Pancreas (tissue), 10 donors: ENCODE measurements around the gene FUZ. TPM values are rescaled to one million over a fixed set of nuclear protein-coding genes. Genes with fewer than 3 reads are reported as not detected.

ENCODE experiments used
- ATAC-seq, 4 donors: fragments of 200-7000 bp; cut with Tn5 transposase; one replicate each; pipeline versions ENCODE4 v1.8.0 to v1.9.1; 2020; ENCODE audit warnings: mild to moderate bottlenecking in 4 of 4, moderate library complexity in 4 of 4
- DNase-seq, 6 donors: peaks; one replicate each; pipeline ENCODE4 v3.0.0-alpha.2; 2020
- FAIRE-seq: peaks from 2 replicates; lab custom pipeline; 2012; peaks lifted over from hg19 to GRCh38; lab: Jason Lieb, UNC
- H3K27ac ChIP-seq, 4 donors: fragments of 200-600 bp; sonication (generic); 1 replicate in 3 of 4; 2 replicates in 1 of 4; pipeline versions ENCODE4 v1.5.0 to v1.8.0; 2020
- H3K27me3 ChIP-seq, 4 donors: fragments of 200-600 bp; one replicate each; pipeline ENCODE4 v1.8.0; 2021
- H3K36me3 ChIP-seq, 3 donors: fragments of 200-600 bp; sonication (generic) in 1 of 3; one replicate each; pipeline versions ENCODE4 v1.5.0 to v1.8.0; 2020 to 2021
- H3K4me1 ChIP-seq, 3 donors: fragments of 200-600 bp; one replicate each; pipeline ENCODE4 v1.8.0; 2021
- H3K4me3 ChIP-seq, 4 donors: fragments of 200-600 bp; sonication (generic) in 2 of 4; one replicate each; pipeline versions ENCODE4 v1.5.0 to v1.8.0; 2020 to 2021
- H3K9me3 ChIP-seq, 4 donors: fragments of 200-600 bp; one replicate each; pipeline ENCODE4 v1.8.0; 2021
- CTCF ChIP-seq, 4 donors: fragments of 200-600 bp; sonication (generic) in 3 of 4; IDR thresholded peaks; one replicate each; pipeline versions ENCODE4 v1.5.0 to v1.8.0; 2021; ENCODE audit warnings: antibody characterized with exemption in 4 of 4
- WGBS, 2 donors: extraction: QIAGEN DNeasy Blood & Tissue Kit; methylation state at CpG; one replicate each; pipeline ENCODE4 v1.1.7; 2013; 5-methylcytosine and 5-hydroxymethylcytosine counted together
- intact Hi-C, 3 donors: fragments of 100-400 bp; cut with DNase I; formaldehyde crosslinking; loops; one replicate each; pipeline versions ENCODE4 v1.11.1 to v1.14.2; 2022
- polyA plus RNA-seq, 2 donors: library from polyadenylated mRNA; stranded (reverse); fragments of 200-250 nt; gene quantifications; one replicate each; pipeline ENCODE4 v1.2.3, GENCODE V29; 2013
- total RNA-seq, 6 donors: library from RNA; stranded (reverse); fragmentation: NEBNext Ultra II Directional in 4 of 6; extraction: Animal tissue kit (Norgen Biotek cat#: 25700) in 4 of 6; gene quantifications; one replicate each; pipeline versions ENCODE4 v1.2.1 to v1.2.4, GENCODE V29; 2021 to 2023
- donor health status: healthy with polysubstance abuse.
- donor health status: DM: no; HTN: no; CAD: no; lungs with moderate emphysema.
- donor health status: DM: no; HTN: no; CAD: no.
- donor health status: control.
- donor health status: control.
- donor health status: Bipolar disorder and iron deficiency.
- donor health status: DM: yes; HTN: yes; CAD: no.
- donor health status: DM: no; HTN: no; CAD: no.
- donor health status: DM: no; HTN: no; CAD: no.
- donor health status: DM: yes; HTN: yes; CAD: no.

FUZ gene
- total and polyA plus RNA-seq, 8 donors: 8.8 to 30.3 (median 15.6) TPM

GRCh38 chr19:49832556-49832955, 19.5 kb upstream of the FUZ start:
- ATAC-seq (no peak), FAIRE-seq (no peak)

GRCh38 chr19:49831592-49831991, 18.5 kb upstream of the FUZ start:
- no peak for FAIRE-seq
- no peaks in the 10 kb centered on the region for H3K9me3 ChIP-seq
- 96 to 97% methylated on average over 8 of the region's 8 CpGs for WGBS, 2 donors
- no peak for TF ChIP-seq CTCF (IDR thresholded peaks at IDR 0.05)
- H3K27ac ChIP-seq: no peak overlapping the region
- H3K4me1 ChIP-seq: no peaks in the 10 kb centered on the region
- no peaks in the 10 kb centered on the region for H3K27me3 ChIP-seq
- peaks cover 0 to 47% (median 24%) of the 10 kb centered on the region in 3 donors for H3K36me3 ChIP-seq
- no peak for ATAC-seq
- no peak overlapping the region for H3K4me3 ChIP-seq
- intact Hi-C loops: no loop called here
- no peak for DNase-seq

More at GRCh38 chr19:49832556-49832955, 19.5 kb upstream of the FUZ start:
- no peak overlapping the region for H3K4me3 ChIP-seq
- intact Hi-C loops: no loop called here
- H3K27me3 ChIP-seq: no peaks in the 10 kb centered on the region
- H3K4me1 ChIP-seq: no peaks in the 10 kb centered on the region
- DNase-seq: no peak
- H3K9me3 ChIP-seq: no peaks in the 10 kb centered on the region
- no peak overlapping the region for H3K27ac ChIP-seq
- WGBS, 2 donors: 75 to 80% methylated on average over 9 of the region's 9 CpGs
- TF ChIP-seq CTCF (IDR thresholded peaks at IDR 0.05): no peak
- H3K36me3 ChIP-seq: peaks cover 0 to 50% (median 28%) of the 10 kb centered on the region in 3 donors

GRCh38 chr19:49830766-49831165, 17.7 kb upstream of the FUZ start:
- ATAC-seq (no peak), FAIRE-seq (no peak), DNase-seq (no peak)
- no peak for TF ChIP-seq CTCF (IDR thresholded peaks at IDR 0.05)
- intact Hi-C loops: no loop called here
- no peaks in the 10 kb centered on the region for H3K9me3 ChIP-seq
- no peaks in the 10 kb centered on the region for H3K4me1 ChIP-seq
- H3K36me3 ChIP-seq: peaks cover 0 to 42% (median 21%) of the 10 kb centered on the region in 3 donors
- H3K27me3 ChIP-seq: no peaks in the 10 kb centered on the region
- 95 to 96% methylated on average over 12 of the region's 12 CpGs for WGBS, 2 donors
- no peak overlapping the region for H3K27ac ChIP-seq
- H3K4me3 ChIP-seq: no peak overlapping the region

- Histone ChIP-seq H3K9me3 (no peaks in the 10 kb centered on the region), H3K27ac (no peak overlapping the region), H3K4me1 (no peaks in the 10 kb centered on the region), H3K4me3 (no peak overlapping the region), H3K36me3 (peaks cover 0 to 32% (median 12%) of the 10 kb centered on the region in 3 donors), H3K27me3 (no peaks in the 10 kb centered on the region)
- DNase-seq (no peak), FAIRE-seq (no peak), ATAC-seq (no peak)
- intact Hi-C loops: no loop called here
- 93 to 97% methylated on average over 18 of the region's 18 CpGs for WGBS, 2 donors
- TF ChIP-seq CTCF (IDR thresholded peaks at IDR 0.05): no peak
These were observed 16.6 kb upstream of the FUZ start for GRCh38 chr19:49829721-49830120.

GRCh38 chr19:49829200-49829599, 16.1 kb upstream of the FUZ start:
- no peak for TF ChIP-seq CTCF (IDR thresholded peaks at IDR 0.05)
- Histone ChIP-seq H3K27me3 (no peaks in the 10 kb centered on the region), H3K36me3 (peaks cover 0 to 28% (median 7%) of the 10 kb centered on the region in 3 donors), H3K4me1 (no peaks in the 10 kb centered on the region), H3K27ac (no peak overlapping the region), H3K9me3 (no peaks in the 10 kb centered on the region), H3K4me3 (no peak overlapping the region)
- intact Hi-C loops: no loop called here
- 93% methylated on average over 8 of the region's 8 CpGs for whole genome bisulfite sequencing, 2 donors
- ATAC-seq (no peak), FAIRE-seq (no peak), DNase-seq (no peak)
